Endodermal cell (in vitro differentiated cells): Measurements from ENCODE around the gene CBR3. TPM values are rescaled to one million over a fixed set of nuclear protein-coding genes. Genes with fewer than 3 reads are reported as not detected.

Source experiments
- DNase-seq: peaks from one replicate; pipeline ENCODE4 v3.0.0-alpha.2; 2017
- H3K27ac ChIP-seq: 2 replicates; pipeline ENCODE4 v1.5.1; 2013; ENCODE audit warnings: mild to moderate bottlenecking, low read depth, low read length, moderate library complexity
- H3K27me3 ChIP-seq: 2 replicates; pipeline ENCODE4 v1.6.1; 2013; ENCODE audit warnings: mild to moderate bottlenecking, low read length, moderate library complexity; ENCODE audit not compliant: insufficient read depth, control insufficient read depth, poor library complexity, severe bottlenecking
- H3K36me3 ChIP-seq: 2 replicates; pipeline ENCODE4 v1.7.0; 2013; ENCODE audit warnings: mild to moderate bottlenecking, low read length, moderate library complexity; ENCODE audit not compliant: control insufficient read depth, insufficient read depth
- H3K4me1 ChIP-seq: one replicate; pipeline ENCODE4 v1.7.0; 2013; ENCODE audit warnings: low read length; ENCODE audit not compliant: control insufficient read depth, insufficient read depth
- H3K4me3 ChIP-seq: 2 replicates; pipeline ENCODE4 v1.5.1; 2013; ENCODE audit warnings: mild to moderate bottlenecking, low read length, moderate library complexity
- H3K9ac ChIP-seq: 2 replicates; pipeline ENCODE4 v1.6.1; 2013; ENCODE audit warnings: mild to moderate bottlenecking, low read length, moderate library complexity; ENCODE audit not compliant: poor library complexity, severe bottlenecking; ENCODE audit errors: extremely low read depth
- H3K9me3 ChIP-seq: 2 replicates; pipeline ENCODE4 v1.6.1; 2013; ENCODE audit warnings: mild to moderate bottlenecking, low read length, moderate library complexity; ENCODE audit not compliant: control insufficient read depth
- H3K27ac Mint-ChIP-seq: 2 replicates; pipeline ENCODE4 v1.8.0; 2020; ENCODE audit warnings: mixed read lengths
- H3K27me3 Mint-ChIP-seq: 2 replicates; pipeline ENCODE4 v1.8.0; 2021; ENCODE audit warnings: mild to moderate bottlenecking, mixed read lengths; ENCODE audit not compliant: insufficient read depth
- H3K36me3 Mint-ChIP-seq: 2 replicates; pipeline ENCODE4 v1.8.0; 2020; ENCODE audit warnings: low read depth, mixed read lengths
- H3K4me1 Mint-ChIP-seq: 2 replicates; pipeline ENCODE4 v1.8.0; 2020; ENCODE audit warnings: mixed read lengths
- H3K4me3 Mint-ChIP-seq: 2 replicates; pipeline ENCODE4 v1.8.0; 2020; ENCODE audit warnings: mild to moderate bottlenecking, moderate library complexity, mixed read lengths
- H3K9me3 Mint-ChIP-seq: 2 replicates; pipeline ENCODE4 v1.8.0; 2020; ENCODE audit warnings: mild to moderate bottlenecking, mixed read lengths
- CTCF ChIP-seq: fragments of 200-600 bp; sonication (generic); conservative IDR thresholded peaks from 2 replicates; pipeline ENCODE4 v1.5.0; 2021; ENCODE audit warnings: antibody characterized with exemption, mild to moderate bottlenecking
- WGBS, 2 experiments: methylation state at CpG; one replicate each; pipeline versions ENCODE4 v1.1.5 to v1.1.7; 2013; ENCODE audit warnings: missing lambda C conversion rate in 2 of 2, mixed read lengths in 1 of 2; ENCODE audit not compliant: insufficient coverage in 1 of 2, insufficient read length in 1 of 2; 5-methylcytosine and 5-hydroxymethylcytosine counted together
- total RNA-seq, 2 donors: library from RNA; stranded (reverse); fragmentation: NEBNext Ultra II Directional in 1 of 2; extraction: Animal tissue kit (Norgen Biotek cat#: 25700) in 1 of 2; gene quantifications; 2 replicates in 1 of 2; 3 replicates in 1 of 2; pipeline ENCODE4 v1.2.1, GENCODE V29; 2021

The CBR3 gene
- total RNA-seq, 2 donors from 2014 or later = not detected

- no peak overlapping the region for H3K27ac ChIP-seq
- peaks cover 5% of the 10 kb centered on the region for H3K4me1 Mint-ChIP-seq
These were observed 21.0 kb upstream of the CBR3 start for GRCh38 chr21:36113647-36114428.

GRCh38 chr21:36115138-36115730 lies 19.6 kb upstream of the CBR3 start:
- no peak for DNase-seq
- Mint-ChIP-seq H3K4me1 (peaks cover 5% of the 10 kb centered on the region), H3K4me3 (no peak overlapping the region), H3K27ac (no peak overlapping the region), H3K27me3 (no peaks in the 10 kb centered on the region), H3K36me3 (no peaks in the 10 kb centered on the region), H3K9me3 (peaks cover 8% of the 10 kb centered on the region)
- Histone ChIP-seq H3K36me3 (no peaks in the 10 kb centered on the region), H3K27ac (no peak overlapping the region), H3K27me3 (no peaks in the 10 kb centered on the region), H3K9ac (no peak overlapping the region), H3K4me1 (no peaks in the 10 kb centered on the region), H3K4me3 (no peak overlapping the region), H3K9me3 (no peaks in the 10 kb centered on the region)
- no peak for TF ChIP-seq CTCF
- WGBS, 2 experiments = 92% methylated on average over 6 of the region's 6 CpGs; no CpG with 5 or more reads in 1 of the 2 experiments

More at GRCh38 chr21:36113647-36114428, 21.0 kb upstream of the CBR3 start:
- Mint-ChIP-seq H3K27ac (no peak overlapping the region), H3K27me3 (no peaks in the 10 kb centered on the region), H3K9me3 (peaks cover 18% of the 10 kb centered on the region), H3K4me3 (no peak overlapping the region), H3K36me3 (no peaks in the 10 kb centered on the region)
- H3K36me3 ChIP-seq = no peaks in the 10 kb centered on the region
- WGBS, 2 experiments = 94 to 99% methylated on average over 10 to 17 of the region's 17 CpGs
- H3K9me3 ChIP-seq = peaks cover 9% of the 10 kb centered on the region
- H3K27me3 ChIP-seq = no peaks in the 10 kb centered on the region
- DNase-seq = no peak
- no peak for TF ChIP-seq CTCF
- H3K9ac ChIP-seq = no peak overlapping the region
- no peak overlapping the region for H3K4me3 ChIP-seq
- H3K4me1 ChIP-seq = no peaks in the 10 kb centered on the region

GRCh38 chr21:36117286-36117741 lies 17.6 kb upstream of the CBR3 start:
- peaks cover 5% of the 10 kb centered on the region for H3K4me1 Mint-ChIP-seq
- Histone ChIP-seq H3K4me3 (no peak overlapping the region), H3K9ac (no peak overlapping the region), H3K4me1 (no peaks in the 10 kb centered on the region), H3K27ac (no peak overlapping the region), H3K36me3 (no peaks in the 10 kb centered on the region), H3K27me3 (no peaks in the 10 kb centered on the region), H3K9me3 (no peaks in the 10 kb centered on the region)
- H3K4me3 Mint-ChIP-seq = no peak overlapping the region
- DNase-seq = no peak
- peaks cover 8% of the 10 kb centered on the region for H3K9me3 Mint-ChIP-seq
- whole genome bisulfite sequencing, 2 experiments = 100% methylated on average over 1 to 2 of the region's 2 CpGs
- TF ChIP-seq CTCF = no peak
- H3K36me3 Mint-ChIP-seq = no peaks in the 10 kb centered on the region
- no peaks in the 10 kb centered on the region for H3K27me3 Mint-ChIP-seq
- H3K27ac Mint-ChIP-seq = no peak overlapping the region
